H1 (cell line): ENCODE results near the gene SPACA4. TPM values are rescaled to one million over a fixed set of nuclear protein-coding genes. Genes with fewer than 3 reads are reported as not detected.

Source experiments
- CTCF ChIA-PET: fragments of 300-600 bp; sonication (Branson Sonifier 250); formaldehyde crosslinking; loops from one replicate; lab custom pipeline; 2021; ENCODE audit not compliant: partially characterized antibody; lab: Charles Lee
- POLR2A ChIA-PET: fragments of 300-600 bp; sonication (Branson Sonifier 250); formaldehyde crosslinking; loops from one replicate; lab custom pipeline; 2021; ENCODE audit warnings: inconsistent platforms; ENCODE audit not compliant: partially characterized antibody; lab: Charles Lee
- DNase-seq, 2 experiments: peaks; one replicate each; pipeline versions ENCODE4 v3.0.0 to v3.0.0-alpha.2; 2010 to 2022; ENCODE audit warnings: low spot score in 2 of 2, low read depth in 1 of 2, mixed read lengths in 1 of 2
- FAIRE-seq: peaks from 2 replicates; lab custom pipeline; 2011; peaks lifted over from hg19 to GRCh38; lab: Jason Lieb, UNC
- H2AFZ ChIP-seq: 2 replicates; pipeline ENCODE4 v1.8.1; 2012; ENCODE audit warnings: low read length, inconsistent platforms
- H2AK5ac ChIP-seq: 2 replicates; pipeline ENCODE4 v1.6.1; 2013; ENCODE audit warnings: low read depth, low read length
- H2BK120ac ChIP-seq: replicated peaks from 2 replicates; pipeline ENCODE3; 2013; ENCODE audit warnings: low read depth, low read length, inconsistent platforms
- H2BK12ac ChIP-seq: 2 replicates; pipeline ENCODE4 v1.6.1; 2013; ENCODE audit warnings: low read depth, low read length
- H2BK15ac ChIP-seq: 2 replicates; pipeline ENCODE4 v1.6.1; 2013; ENCODE audit warnings: low read length
- H2BK20ac ChIP-seq: 2 replicates; pipeline ENCODE4 v1.6.1; 2013; ENCODE audit warnings: low read length
- H2BK5ac ChIP-seq: 2 replicates; pipeline ENCODE4 v1.6.1; 2013; ENCODE audit warnings: low read depth, low read length
- H3K14ac ChIP-seq: 2 replicates; pipeline ENCODE4 v1.6.1; 2013; ENCODE audit warnings: inconsistent platforms; ENCODE audit not compliant: insufficient read length
- H3K18ac ChIP-seq: 2 replicates; pipeline ENCODE4 v1.6.1; 2013; ENCODE audit warnings: low read length; ENCODE audit errors: extremely low read depth
- H3K23ac ChIP-seq: 2 replicates; pipeline ENCODE4 v1.6.1; 2013; ENCODE audit warnings: inconsistent platforms; ENCODE audit not compliant: insufficient read length
- H3K23me2 ChIP-seq: 2 replicates; pipeline ENCODE4 v1.6.1; 2013; ENCODE audit warnings: low read depth, low read length
- H3K27ac ChIP-seq: 2 replicates; pipeline ENCODE4 v1.6.1; 2011; ENCODE audit warnings: low read depth, low read length, inconsistent platforms
- H3K27me3 ChIP-seq, 4 experiments: replicated peaks in 1 of 4; 1 replicate in 1 of 4; 2 replicates in 3 of 4; pipeline versions ENCODE4 v1.6.1 to v1.8.1; 2011 to 2013; ENCODE audit warnings: low read length in 3 of 4, mild to moderate bottlenecking in 3 of 4, inconsistent platforms in 2 of 4, mixed read lengths in 2 of 4, moderate library complexity in 1 of 4; ENCODE audit not compliant: control insufficient read depth in 3 of 4, insufficient read depth in 3 of 4; ENCODE audit errors: extremely low read depth in 1 of 4
- H3K36me3 ChIP-seq, 4 experiments: 2 replicates each; pipeline versions ENCODE4 v1.6.1 to v1.8.1; 2011 to 2013; ENCODE audit warnings: mild to moderate bottlenecking in 4 of 4, low read length in 3 of 4, moderate library complexity in 2 of 4, control low read depth in 1 of 4, inconsistent platforms in 1 of 4; ENCODE audit not compliant: insufficient read depth in 4 of 4, control insufficient read depth in 2 of 4
- H3K4ac ChIP-seq: replicated peaks from 2 replicates; pipeline ENCODE3; 2013; ENCODE audit warnings: low read length, low read depth, mixed read lengths, inconsistent platforms; ENCODE audit not compliant: insufficient read length
- H3K4me1 ChIP-seq, 4 experiments: replicated peaks in 1 of 4; 1 replicate in 1 of 4; 2 replicates in 3 of 4; pipeline versions ENCODE4 v1.6.1 to v1.8.1; 2011 to 2013; ENCODE audit warnings: low read length in 3 of 4, inconsistent platforms in 2 of 4, mixed read lengths in 1 of 4; ENCODE audit not compliant: insufficient read depth in 4 of 4, control insufficient read depth in 3 of 4
- H3K4me2 ChIP-seq, 2 experiments: 2 replicates each; pipeline versions ENCODE4 v1.6.1 to v1.8.1; 2011 to 2013; ENCODE audit warnings: low read depth in 2 of 2, low read length in 2 of 2, control low read depth in 1 of 2, inconsistent platforms in 1 of 2, mild to moderate bottlenecking in 1 of 2; ENCODE audit not compliant: insufficient read depth in 1 of 2
- H3K4me3 ChIP-seq, 4 experiments: fragments of 200-600, 300-600 bp in 1 of 4; sonication (generic), shearing (Covaris generic), sonication (Bioruptor Twin) in 1 of 4; 2 replicates each; pipeline versions ENCODE4 v1.5.1 to v1.8.1; 2011 to 2016; ENCODE audit warnings: low read length in 4 of 4, low read depth in 3 of 4, control low read depth in 2 of 4, inconsistent platforms in 2 of 4, mild to moderate bottlenecking in 2 of 4, mixed read lengths in 1 of 4, moderate library complexity in 1 of 4; ENCODE audit not compliant: insufficient read depth in 2 of 4; ENCODE audit errors: extremely low read depth in 1 of 4
- H3K56ac ChIP-seq: replicated peaks from 2 replicates; pipeline ENCODE3; 2013; ENCODE audit warnings: low read depth, mild to moderate bottlenecking, mixed read lengths, low read length, inconsistent platforms; ENCODE audit not compliant: insufficient read length
- H3K79me1 ChIP-seq: 2 replicates; pipeline ENCODE4 v1.6.1; 2013; ENCODE audit warnings: low read depth, low read length, control low read depth
- H3K79me2 ChIP-seq, 2 experiments: 2 replicates each; pipeline versions ENCODE4 v1.6.1 to v1.8.1; 2012 to 2013; ENCODE audit warnings: low read length in 2 of 2, mild to moderate bottlenecking in 2 of 2, inconsistent platforms in 1 of 2; ENCODE audit not compliant: insufficient read depth in 2 of 2, control insufficient read depth in 1 of 2
- H3K9ac ChIP-seq, 4 experiments: replicated peaks in 1 of 4; 1 replicate in 1 of 4; 2 replicates in 3 of 4; pipeline versions ENCODE4 v1.6.1 to v1.8.1; 2011 to 2013; ENCODE audit warnings: low read depth in 3 of 4, low read length in 3 of 4, control low read depth in 2 of 4, mild to moderate bottlenecking in 2 of 4, moderate library complexity in 2 of 4, inconsistent platforms in 1 of 4; ENCODE audit errors: extremely low read depth in 1 of 4
- H3K9me3 ChIP-seq, 2 experiments: 2 replicates each; pipeline versions ENCODE4 v1.6.1 to v1.8.1; 2012 to 2013; ENCODE audit warnings: mild to moderate bottlenecking in 2 of 2, moderate library complexity in 2 of 2, control low read depth in 1 of 2, inconsistent platforms in 1 of 2, low read depth in 1 of 2, low read length in 1 of 2, mixed read lengths in 1 of 2; ENCODE audit not compliant: insufficient read depth in 2 of 2
- H4K20me1 ChIP-seq, 2 experiments: replicated peaks in 1 of 2; 2 replicates each; pipeline versions ENCODE3 to v1.8.1; 2011 to 2013; ENCODE audit warnings: inconsistent platforms in 2 of 2, low read length in 2 of 2, mild to moderate bottlenecking in 1 of 2; ENCODE audit not compliant: insufficient read depth in 2 of 2, control insufficient read depth in 1 of 2
- H4K5ac ChIP-seq: 2 replicates; pipeline ENCODE4 v1.6.1; 2013; ENCODE audit warnings: low read length, low read depth, mixed read lengths, inconsistent platforms; ENCODE audit not compliant: insufficient read length
- H4K8ac ChIP-seq: 2 replicates; pipeline ENCODE4 v1.8.0; 2013; ENCODE audit warnings: mild to moderate bottlenecking, moderate library complexity, low read length, inconsistent platforms; ENCODE audit not compliant: insufficient read depth; ENCODE audit errors: extremely low read depth
- H4K91ac ChIP-seq: replicated peaks from 2 replicates; pipeline ENCODE3; 2013; ENCODE audit warnings: low read length, mixed read lengths, inconsistent platforms; ENCODE audit not compliant: insufficient read length
- HDAC6 ChIP-seq: IDR thresholded peaks from one replicate; pipeline ENCODE4 v1.7.1; 2012; ENCODE audit warnings: low read depth, mild to moderate bottlenecking, inconsistent platforms, low read length, moderate library complexity
- SIN3A ChIP-seq, 2 experiments: IDR thresholded peaks in 1 of 2; conservative IDR thresholded peaks in 1 of 2; 2 replicates each; pipeline ENCODE4 v1.6.1; 2011 to 2012; ENCODE audit warnings: low read length in 2 of 2, improper control_type of control experiment in 1 of 2, low read depth in 1 of 2, mild to moderate bottlenecking in 1 of 2
- TBP ChIP-seq: IDR thresholded peaks from 2 replicates; pipeline ENCODE4 v1.6.1; 2011; ENCODE audit warnings: low read depth, low read length, improper control_type of control experiment
- WGBS, 2 experiments: shearing (Covaris generic) in 1 of 2; methylation state at CpG; one replicate each; pipeline versions ENCODE4 v1.1.6 to v1.1.7; 2013 to 2015; ENCODE audit warnings: low lambda C conversion rate in 2 of 2, mixed read lengths in 2 of 2, inconsistent platforms in 1 of 2, low coverage in 1 of 2, missing lambda C conversion rate in 1 of 2; ENCODE audit not compliant: insufficient replicate concordance in 2 of 2, insufficient coverage in 1 of 2, insufficient read length in 1 of 2; ENCODE audit errors: extremely low coverage in 1 of 2, missing lambda C conversion rate in 1 of 2; 5-methylcytosine and 5-hydroxymethylcytosine counted together
- polyA plus RNA-seq, 7 experiments: library from polyadenylated mRNA; depleted of rRNA in 3 of 7; stranded (reverse) in 5 of 7; unstranded in 2 of 7; fragments of >200 nt in 5 of 7; fragments of 200-250 nt in 2 of 7; gene quantifications; 1 replicate in 5 of 7; 2 replicates in 1 of 7; 4 replicates in 1 of 7; pipeline versions ENCODE4 v1.2.1 to v1.2.3, GENCODE V29; 2011 to 2013; ENCODE audit warnings: missing spikeins in 2 of 7, mixed read lengths in 2 of 7
- total RNA-seq: library from RNA; stranded (reverse); fragmentation: NEBNext Ultra II Directional; extraction: Animal tissue kit (Norgen Biotek cat#: 25700); gene quantifications from 2 replicates; pipeline ENCODE4 v1.2.1, GENCODE V29; 2021
- TF ChIP-seq, protein P1 (sequence below): IDR thresholded peaks from 2 replicates; pipeline ENCODE4 v1.6.1; 2012; ENCODE audit warnings: inconsistent platforms

The SPACA4 gene
- total and polyA plus RNA-seq, 2 of the 8 experiments (the other 6 are each of a cell fraction or from before 2014, with no cell fraction given) = not detected

DNA sequence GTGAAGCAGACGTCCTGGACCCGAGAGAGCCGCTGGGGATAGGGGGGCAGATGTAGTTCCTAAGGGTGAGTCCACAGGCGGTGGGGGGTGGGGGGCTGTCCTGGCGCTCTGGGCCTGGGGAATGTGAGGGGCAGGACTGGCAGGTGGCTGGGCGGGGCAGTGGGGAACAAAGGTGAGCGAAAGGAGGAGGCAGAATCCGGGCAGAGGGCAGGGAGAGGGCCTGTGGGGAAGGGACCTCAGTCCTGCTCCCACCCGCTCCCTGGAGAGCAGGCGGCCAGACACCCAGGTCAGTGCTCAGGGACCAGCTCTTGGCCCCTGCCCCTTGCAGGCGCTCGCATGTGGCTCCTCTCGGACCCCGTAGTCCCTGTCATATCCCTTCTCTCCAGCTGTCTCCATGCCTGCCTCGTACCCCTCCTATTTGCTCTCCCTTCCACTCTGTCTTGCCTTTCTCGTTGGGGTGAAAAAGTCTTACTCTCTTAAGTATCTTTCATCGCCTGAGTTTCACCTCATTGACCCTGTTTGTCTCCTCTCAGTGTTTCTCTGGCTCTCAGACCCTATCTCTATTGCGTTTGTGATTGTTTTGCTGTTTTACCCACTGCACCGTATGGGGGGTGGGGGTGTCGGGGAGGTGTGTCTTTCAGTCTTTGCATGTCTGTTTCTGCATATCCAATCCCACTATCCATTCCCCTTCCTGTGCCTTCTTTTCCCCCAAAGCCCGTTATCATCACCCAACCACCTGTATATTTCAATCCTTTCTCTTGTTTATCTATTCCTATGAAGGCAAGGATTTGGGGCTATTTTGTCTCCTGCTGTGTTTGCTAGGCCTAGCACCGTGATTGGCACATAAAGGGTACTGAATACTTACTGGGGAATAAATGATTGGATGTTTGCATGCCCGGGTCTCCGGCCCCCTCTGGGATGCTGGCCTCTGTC, 18.5 kb downstream of the SPACA4 start:
- CTCF ChIA-PET = no interaction called here
- Histone ChIP-seq H3K18ac (peak overlapping the region; percentile 93), H3K56ac (peak overlapping the region; percentile 92), H3K79me2 (peaks cover 0 to 15% of the 10 kb centered on the region in 2 experiments; a peak in 3 of 4 replicates), H3K9me3 (no peaks in the 10 kb centered on the region), H3K27ac (0 out of 2 replicates have a peak overlapping the region, but pooled peaks have one; percentile 47), H4K8ac (no peak overlapping the region), H3K23ac (no peak overlapping the region), H3K4me2 (peak overlapping the region; percentile 75 to 82), H3K4me3 (peak overlapping the region; percentile 53 to 87 (median 80)), H3K4me1 (peaks cover 3 to 17% (median 9%) of the 10 kb centered on the region in 4 experiments), H3K23me2 (peaks cover 17% of the 10 kb centered on the region), H3K27me3 (no peaks in the 10 kb centered on the region), H2AFZ (no peak overlapping the region), H4K91ac (no peak overlapping the region), H3K4ac (peak overlapping the region; percentile 80), H3K9ac (peak overlapping the region; percentile 35 to 70 (median 66)), H2BK120ac (no peak overlapping the region), H2BK15ac (no peak overlapping the region), H2BK5ac (peak overlapping the region; percentile 90; the same call in 1 of the 2 replicates), H4K5ac (peak overlapping the region; percentile 48), H3K36me3 (peaks cover 0 to 11% (median 1%) of the 10 kb centered on the region in 4 experiments; a peak in 1 of 8 replicates), H3K79me1 (no peaks in the 10 kb centered on the region; the same call in 1 of the 2 replicates), H3K14ac (no peak overlapping the region), H2BK12ac (peak overlapping the region; percentile 39; the same call in 1 of the 2 replicates), H4K20me1 (peaks cover 2 to 8% of the 10 kb centered on the region in 2 experiments), H2AK5ac (peak overlapping the region; percentile 49; the same call in 1 of the 2 replicates), H2BK20ac (no peak overlapping the region)
- POLR2A ChIA-PET = interaction anchor here (27.0 to 30.9 kb wide), 2 partner anchors 2 to 12 kb away, joined by 788 read pairs; partner anchors contain the start of genes DBP, FAM83E, RPL18 and SPACA4
- DNase-seq (no peak), FAIRE-seq (no peak)
- WGBS, 2 experiments = 51% methylated on average over 20 of the region's 24 CpGs; no CpG with 5 or more reads in 1 of the 2 experiments
- no peak for TF ChIP-seq HDAC6
- TF ChIP-seq, protein P1, sequence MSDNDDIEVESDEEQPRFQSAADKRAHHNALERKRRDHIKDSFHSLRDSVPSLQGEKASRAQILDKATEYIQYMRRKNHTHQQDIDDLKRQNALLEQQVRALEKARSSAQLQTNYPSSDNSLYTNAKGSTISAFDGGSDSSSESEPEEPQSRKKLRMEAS = no peak
- TF ChIP-seq TBP = no peak
- peak in 1 of 2 experiments; percentile 42; a peak in 2 of 4 replicates for TF ChIP-seq SIN3A (conservative IDR thresholded peaks at IDR 0.05 in 1 of 2, IDR thresholded peaks at IDR 0.05 in 1 of 2; ENCODE audit: low read depth in 1 of 2, low read length in 2 of 2)
